ELR (cell line): ENCODE data around the gene MEIS1.
A peak's percentile ranks its signal among the peaks of the same experiment; 100 is the strongest.

Experiments
- DNase-seq: peaks from one replicate; pipeline ENCODE4 v3.0.0-alpha.2; 2015; ENCODE audit warnings: low read depth

MEIS1 gene

DNA sequence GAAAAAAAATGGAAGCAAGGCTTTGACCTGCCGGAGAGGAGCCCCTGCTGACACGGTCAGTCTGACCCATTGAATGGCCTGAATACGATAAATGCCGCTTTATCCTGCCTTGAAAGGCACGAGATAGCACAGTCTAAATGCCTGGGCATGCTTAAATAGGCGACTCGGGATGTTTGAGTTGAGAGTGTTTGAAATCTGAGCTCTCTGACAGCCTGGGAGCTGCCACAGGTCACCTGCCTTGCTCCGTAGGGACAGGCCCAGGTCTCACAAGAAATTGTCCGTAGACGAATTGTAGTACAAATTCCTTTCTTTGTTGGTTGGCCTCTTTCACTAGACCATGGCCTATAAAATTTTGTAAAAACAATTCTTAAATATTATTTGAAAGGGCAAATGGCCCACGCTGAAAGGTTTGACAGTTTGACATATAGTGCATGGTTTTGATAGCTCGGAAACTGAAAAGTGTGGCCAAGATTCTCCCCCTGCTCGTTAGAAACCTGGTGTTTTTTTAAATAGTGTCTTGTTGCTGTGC lies 72.8 kb downstream of the MEIS1 start:
- DNase-seq = no peak

DNA sequence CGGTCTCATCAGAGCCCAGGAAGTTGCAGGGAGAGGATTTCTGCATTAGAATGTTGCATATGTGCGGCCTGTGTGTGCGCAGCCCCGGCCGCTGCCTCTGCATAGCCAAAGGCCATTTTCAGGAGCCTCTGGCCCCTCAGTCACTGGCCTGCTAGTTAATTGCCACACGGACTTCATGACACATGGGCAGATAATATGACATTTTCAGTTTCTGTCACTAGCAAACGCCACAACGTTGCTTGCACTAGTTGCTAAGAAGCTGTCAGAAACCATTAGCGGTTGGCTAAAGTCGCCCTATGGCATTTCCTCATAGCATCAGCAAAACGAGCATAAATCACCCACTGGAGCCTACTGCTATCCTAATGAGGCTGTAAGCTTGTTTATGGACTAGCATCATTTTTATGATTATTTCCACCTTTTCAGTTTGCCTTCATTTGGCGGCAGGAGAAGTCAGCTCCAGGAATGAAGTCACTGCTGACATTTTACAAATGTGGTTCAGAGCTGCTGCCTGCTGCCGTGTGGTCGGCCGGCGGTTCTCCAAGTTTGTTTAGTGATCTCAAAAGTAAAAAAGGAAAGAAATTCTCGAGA lies 73.7 kb downstream of the MEIS1 start:
- DNase-seq = peak; percentile 64

GRCh38 chr2:66509326-66509811 lies 74.4 kb downstream of the MEIS1 start:
- DNase-seq = peak; percentile 90

DNA sequence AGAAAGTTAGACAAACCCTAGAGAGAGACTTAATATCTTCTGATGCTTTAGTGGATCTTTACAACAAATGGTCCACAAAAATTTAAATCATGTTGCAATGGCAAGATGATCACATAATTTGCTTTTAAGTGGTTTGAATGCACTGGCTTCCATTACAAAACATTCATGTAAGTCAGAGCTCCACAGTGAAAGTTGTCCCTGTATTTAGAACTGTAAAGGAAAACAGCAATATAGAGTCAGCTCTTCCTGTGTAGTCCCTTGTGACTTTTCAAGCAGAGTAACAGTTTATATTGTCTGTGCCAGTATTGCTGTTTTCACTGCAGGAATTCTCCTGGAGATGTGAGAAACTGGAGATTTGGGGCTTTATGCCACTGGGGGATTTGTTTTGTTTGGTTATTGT lies 77.7 kb downstream of the MEIS1 start:
- DNase-seq = no peak

DNA sequence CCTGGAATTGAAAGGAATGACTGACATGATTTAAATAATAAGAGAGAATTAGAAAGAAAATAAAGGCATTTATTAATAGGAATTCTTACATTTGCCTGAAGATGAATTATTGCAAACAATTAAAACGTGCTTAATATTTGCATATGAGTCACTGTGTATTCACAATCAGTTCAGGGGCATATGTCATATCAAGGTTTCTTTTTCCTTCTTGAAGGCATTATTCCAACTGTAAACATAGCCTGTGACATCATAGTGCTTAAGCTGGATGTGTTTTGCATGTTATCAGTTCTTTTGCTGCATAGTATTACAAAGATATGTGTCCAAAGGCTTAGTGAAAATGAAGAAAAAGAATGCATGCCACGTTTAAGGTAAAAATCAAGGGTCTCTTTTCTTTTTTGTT lies 80.8 kb downstream of the MEIS1 start:
- peak; percentile 75 for DNase-seq

DNA sequence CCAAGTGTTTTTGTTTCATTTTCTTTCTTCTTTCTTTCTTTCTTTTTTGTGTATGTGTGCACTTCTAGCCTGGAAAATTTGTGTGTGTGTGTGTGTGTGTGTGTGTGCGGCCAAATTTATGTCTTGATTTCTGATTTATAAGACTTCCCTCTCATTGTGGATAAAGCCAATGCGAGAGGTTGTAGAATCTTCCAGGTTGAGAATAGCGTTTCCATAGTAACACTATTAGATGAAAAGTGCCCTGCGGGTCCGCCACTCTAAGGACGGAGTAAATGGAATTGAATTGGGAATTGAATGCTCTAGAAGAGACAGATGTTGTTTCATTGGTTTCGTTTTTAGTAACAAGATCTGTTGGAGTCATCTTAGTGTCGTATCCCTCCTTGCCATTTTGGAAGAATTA lies 81.6 kb downstream of the MEIS1 start:
- DNase-seq = no peak

DNA sequence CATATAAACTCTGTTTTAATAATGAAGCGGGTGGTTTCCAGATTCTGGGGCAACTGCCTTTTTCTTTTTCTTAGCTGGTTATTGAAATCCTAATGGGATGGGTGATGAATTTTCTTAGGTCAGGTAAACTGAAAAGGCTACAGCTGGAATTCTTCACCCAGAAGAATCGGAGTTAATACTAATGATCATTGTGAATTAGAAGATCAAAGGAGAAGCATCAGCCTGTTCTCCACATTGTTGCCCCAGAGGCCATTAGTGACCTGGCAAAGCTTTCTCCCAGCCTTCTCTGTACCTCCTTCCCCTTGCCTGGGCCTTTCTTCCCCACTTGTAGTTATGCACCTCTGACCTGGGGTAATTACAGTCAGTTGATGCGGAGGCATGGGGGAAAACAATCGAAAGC lies 82.8 kb downstream of the MEIS1 start:
- DNase-seq = no peak

DNA sequence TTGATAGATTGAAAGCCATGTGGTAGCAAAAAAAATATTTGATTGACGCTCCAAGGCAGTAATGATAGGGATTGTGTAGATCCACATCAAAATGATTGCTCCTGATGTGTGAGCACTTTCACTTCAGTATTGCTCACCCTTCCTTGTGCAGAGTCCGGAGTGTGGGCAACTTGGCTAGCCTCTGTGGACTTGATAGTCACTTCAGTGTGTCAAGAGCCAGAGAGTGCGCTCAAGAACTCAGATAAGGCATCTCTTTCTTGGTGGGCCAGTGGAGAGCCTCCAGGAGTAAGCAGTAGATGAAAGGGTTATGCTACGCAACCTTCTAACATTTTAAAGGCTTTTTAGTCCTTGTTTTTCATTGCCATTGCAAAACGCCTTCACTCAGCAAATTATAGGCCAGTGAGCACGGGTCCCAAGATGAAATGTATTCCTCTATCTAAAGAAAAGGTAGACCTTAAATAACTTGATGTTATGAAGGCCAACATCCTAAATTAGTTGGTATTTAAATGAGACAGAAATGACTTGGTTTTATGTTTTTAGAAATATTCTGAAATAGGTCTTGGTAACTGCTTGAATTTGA lies 84.4 kb downstream of the MEIS1 start:
- no peak for DNase-seq

GRCh38 chr2:66521291-66521922 lies 86.5 kb downstream of the MEIS1 start:
- DNase-seq = no peak

DNA sequence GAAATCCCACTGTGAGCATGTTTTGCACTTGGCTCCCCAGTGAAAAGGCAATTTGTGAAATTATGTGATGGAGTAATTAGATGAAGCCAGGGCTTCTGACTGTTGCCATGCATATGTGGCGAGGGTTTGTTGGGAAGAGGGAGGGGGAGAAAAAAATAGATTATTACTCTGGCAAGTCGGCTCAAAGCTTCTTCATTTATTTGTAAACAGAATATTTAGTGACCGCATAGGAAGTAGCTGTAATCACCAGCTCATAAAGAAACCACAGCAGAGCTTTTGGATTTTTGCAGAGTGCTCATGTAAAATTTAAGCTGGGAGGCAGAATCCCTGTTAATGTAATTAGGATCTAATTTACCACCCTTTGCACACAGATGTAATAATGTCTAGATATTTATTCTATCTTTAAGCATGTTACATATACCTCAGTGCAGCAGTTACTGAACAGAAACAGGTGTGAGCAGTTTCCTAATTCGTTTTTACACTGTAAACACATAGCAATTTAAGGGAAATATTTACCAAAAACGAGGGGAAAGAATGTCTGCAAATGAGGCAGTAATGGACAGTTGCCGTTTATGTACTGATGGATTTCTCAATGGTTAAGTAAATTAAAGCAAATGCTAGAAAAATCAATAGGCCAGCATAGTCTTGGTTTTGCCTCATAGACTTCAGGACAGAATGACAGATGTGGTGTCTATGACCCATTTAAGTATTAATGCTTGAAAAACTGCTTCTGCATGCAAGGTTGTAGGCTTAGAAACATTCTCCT lies 87.9 kb downstream of the MEIS1 start:
- DNase-seq = no peak

DNA sequence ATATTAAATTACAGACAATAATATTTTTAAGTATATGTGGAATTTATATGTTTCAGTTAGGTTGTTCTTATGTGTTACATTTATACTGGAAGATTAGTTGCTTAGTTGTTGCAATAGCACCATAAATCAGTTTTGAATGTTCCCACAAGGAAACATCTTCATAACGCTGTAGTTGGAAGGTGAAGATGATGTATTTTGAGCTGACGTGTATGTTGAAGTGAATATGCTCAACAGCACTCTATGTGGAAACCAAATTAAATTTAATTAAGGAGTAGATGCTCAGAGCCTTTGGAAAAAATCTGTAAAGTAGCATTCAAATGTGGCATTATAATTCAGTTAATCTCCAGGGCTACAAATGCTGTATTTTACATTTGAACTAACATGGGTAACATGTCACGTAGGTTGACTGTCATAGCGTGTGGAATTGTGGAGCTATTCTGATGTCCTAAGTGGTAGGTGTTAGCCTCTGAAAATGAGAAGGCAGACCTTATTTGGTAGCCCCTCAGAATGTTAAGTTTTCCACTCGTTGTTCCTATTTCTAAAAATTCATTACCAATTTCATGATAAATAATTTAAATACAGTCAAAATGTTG lies 88.5 kb downstream of the MEIS1 start:
- DNase-seq = no peak

DNA sequence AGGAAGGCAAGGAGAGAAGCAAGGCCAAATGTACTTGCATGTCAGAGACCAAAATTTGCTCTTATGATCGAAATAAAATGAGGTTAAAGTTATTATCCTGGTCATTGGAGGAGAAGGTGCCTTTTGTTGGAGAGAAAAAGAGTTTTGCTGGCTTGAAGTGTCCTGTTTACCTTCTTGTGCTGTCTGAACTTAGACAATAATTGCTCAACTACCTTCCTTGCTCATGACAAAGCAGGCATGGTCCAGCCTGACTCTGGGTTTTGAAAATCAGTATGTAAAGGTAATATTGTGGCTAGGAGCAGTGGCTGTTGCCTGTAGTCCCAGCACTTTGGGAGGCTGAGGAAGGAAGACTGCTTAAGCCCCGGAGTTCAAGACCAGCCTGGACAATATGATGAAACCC lies 89.1 kb downstream of the MEIS1 start:
- no peak for DNase-seq

GRCh38 chr2:66525606-66526005 lies 90.7 kb downstream of the MEIS1 start:
- DNase-seq = no peak

DNA sequence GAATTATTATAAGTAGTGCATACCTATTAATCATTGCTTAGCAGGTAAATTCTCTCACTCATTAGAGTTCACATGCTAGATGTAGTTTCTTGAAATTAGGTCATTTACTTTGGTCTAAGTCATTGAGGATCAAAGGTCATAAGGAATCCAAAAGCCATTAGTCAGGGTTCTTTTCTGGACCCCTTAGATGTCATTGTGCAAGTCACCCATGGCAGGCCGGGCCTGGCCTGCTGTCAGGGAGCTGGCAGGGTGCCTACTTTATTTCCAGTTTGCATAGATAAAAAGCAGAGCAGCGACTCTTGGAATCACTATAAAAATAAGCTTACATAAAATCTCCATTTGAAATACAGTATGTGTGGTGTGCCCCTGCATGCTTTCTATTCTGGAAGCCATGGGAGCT lies 91.3 kb downstream of the MEIS1 start:
- DNase-seq = no peak

DNA sequence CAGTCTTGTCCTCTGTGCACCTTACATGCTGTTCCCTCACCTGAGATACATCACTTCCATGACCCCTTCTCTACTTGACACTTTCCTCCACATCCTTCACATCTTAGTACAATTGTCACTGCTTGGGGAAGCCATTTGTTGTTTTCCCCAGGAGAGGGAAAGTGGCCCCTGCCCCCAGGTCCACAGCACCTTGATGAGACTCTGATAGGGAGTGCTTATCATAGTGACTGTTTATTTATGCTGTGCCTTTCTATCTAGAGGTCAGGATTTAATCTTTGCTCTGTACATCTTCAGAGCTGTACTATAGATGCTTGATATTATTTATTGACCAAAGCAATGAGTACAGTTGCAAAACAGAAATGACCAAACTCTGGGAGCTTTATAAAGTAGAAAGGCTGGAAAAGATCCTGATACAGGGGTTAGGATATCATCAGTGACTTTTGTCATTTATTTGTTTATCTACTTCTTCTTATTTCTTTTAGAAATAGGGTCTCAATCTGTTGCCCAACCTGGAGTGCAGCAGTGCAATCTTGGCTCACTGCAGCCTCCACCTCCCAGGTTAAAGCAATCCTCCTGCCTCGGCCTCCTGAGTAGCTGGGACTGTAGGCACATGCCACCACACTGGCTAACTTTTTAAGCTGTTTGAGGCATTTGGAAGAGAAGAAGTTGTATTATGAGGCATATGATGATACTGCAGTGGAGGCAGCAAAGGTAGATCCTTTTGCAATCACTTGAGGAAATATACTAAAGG lies 94.2 kb downstream of the MEIS1 start:
- no peak for DNase-seq

DNA sequence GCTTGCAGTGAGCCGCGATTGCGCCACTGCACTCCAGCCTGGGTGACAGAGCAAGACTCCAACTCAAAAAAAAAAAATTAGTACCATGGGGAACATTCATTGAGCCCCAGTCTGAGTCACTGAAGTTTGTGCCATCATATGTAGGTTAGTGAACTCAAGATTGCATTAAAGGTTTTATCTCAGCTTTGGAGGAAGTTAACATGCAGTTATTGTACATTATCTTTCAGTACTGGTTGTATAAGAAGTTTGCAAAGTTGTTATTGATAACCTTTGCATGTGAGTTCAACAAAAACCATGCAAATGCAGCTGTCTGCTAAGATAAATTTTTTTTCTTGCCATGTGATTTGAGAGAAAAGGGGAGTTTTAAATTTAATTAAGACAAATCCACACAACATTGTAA lies 95.7 kb downstream of the MEIS1 start:
- DNase-seq = no peak

GRCh38 chr2:66531155-66531554 lies 96.2 kb downstream of the MEIS1 start:
- peak; percentile 37 for DNase-seq

- no peak for DNase-seq
Observed at GRCh38 chr2:66531567-66531966, 96.6 kb downstream of the MEIS1 start.

GRCh38 chr2:66532972-66533868 lies 98.3 kb downstream of the MEIS1 start:
- no peak for DNase-seq

- DNase-seq = no peak
Observed at GRCh38 chr2:66534461-66534860, 99.5 kb downstream of the MEIS1 start.
